Adipose tissue (tissue), 3 donors: Measurements from ENCODE around the gene SHE. TPM values are rescaled to one million over a fixed set of nuclear protein-coding genes. Genes with fewer than 3 reads are reported as not detected.

Experiments
- H3K27ac ChIP-seq: one replicate; pipeline ENCODE4 v1.5.1; 2013; ENCODE audit warnings: low read depth, low read length
- WGBS, 3 donors: extraction: QIAGEN DNeasy Blood & Tissue Kit; methylation state at CpG; one replicate each; pipeline ENCODE4 v1.1.7; 2013; 5-methylcytosine and 5-hydroxymethylcytosine counted together
- polyA plus RNA-seq, 3 donors: library from polyadenylated mRNA; stranded (reverse); fragments of 200-250 nt; gene quantifications; one replicate each; pipeline ENCODE4 v1.2.3, GENCODE V29; 2013
- donor health status: healthy with polysubstance abuse.
- donor health status: Bipolar disorder and iron deficiency.
- donor health status: healthy.

Gene SHE
- polyA plus RNA-seq, 3 donors, result 3.2 to 26.8 (median 19.3) TPM

DNA sequence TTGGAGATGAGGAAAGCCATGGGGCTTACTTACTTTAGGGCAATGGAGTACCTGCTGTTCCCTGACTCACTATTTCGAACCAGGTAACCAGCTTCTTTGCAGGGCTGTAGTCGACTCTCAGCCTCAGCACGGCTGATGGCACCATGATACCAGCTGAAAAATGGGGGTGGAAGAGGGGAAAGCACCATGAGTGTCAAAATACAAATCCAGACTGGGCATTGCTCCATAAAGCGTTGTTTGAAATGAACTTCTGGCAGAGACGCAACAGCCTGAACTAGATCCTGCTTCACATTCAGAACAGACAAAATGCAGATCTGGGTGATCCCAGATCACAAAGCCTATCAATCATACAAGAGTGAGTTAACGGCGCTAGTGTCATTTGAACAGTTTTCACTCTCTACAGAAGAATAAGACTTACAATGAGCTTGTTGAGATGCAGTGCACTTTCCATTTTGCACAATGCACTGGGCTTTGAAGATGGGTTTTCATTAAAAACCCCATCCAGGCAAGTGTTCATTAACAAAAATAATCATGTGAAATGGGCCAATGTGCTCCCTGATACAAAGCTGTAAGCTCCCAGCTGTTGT, 16.2 kb downstream of the SHE start:
- 49 to 67% (median 63%) methylated on average over 7 of the region's 7 CpGs for WGBS, 3 donors
- no peak overlapping the region for H3K27ac ChIP-seq

DNA sequence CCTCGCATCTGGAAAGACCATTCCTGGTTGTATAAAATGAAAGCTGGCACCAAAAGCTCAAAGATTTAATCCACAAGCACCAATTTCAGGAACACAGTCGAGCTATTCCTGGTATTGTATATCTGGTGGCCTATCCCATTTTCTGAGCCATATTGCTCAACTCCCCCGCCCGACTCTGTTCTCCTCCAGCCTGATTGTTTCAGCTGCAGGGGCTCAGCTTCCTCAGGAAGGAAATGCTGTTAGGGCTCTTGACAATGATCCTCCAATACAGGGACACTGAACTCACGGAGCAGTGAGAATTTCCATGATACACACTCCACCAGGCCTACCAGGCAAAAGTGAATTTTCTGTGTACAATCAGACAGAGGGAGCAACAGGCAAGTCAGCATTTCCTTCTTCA, 17.1 kb downstream of the SHE start:
- 35 to 78% (median 36%) methylated on average over 5 of the region's 5 CpGs for WGBS, 3 donors
- H3K27ac ChIP-seq, result no peak overlapping the region

GRCh38 chr1:154483941-154484803, 18.0 kb downstream of the SHE start:
- H3K27ac ChIP-seq, result no peak overlapping the region
- 69 to 77% (median 71%) methylated on average over 14 of the region's 14 CpGs for WGBS, 3 donors

GRCh38 chr1:154481053-154481452, 21.2 kb downstream of the SHE start:
- WGBS, 3 donors, result 38 to 45% (median 41%) methylated on average over 1 of the region's 1 CpG
- no peak overlapping the region for H3K27ac ChIP-seq

DNA sequence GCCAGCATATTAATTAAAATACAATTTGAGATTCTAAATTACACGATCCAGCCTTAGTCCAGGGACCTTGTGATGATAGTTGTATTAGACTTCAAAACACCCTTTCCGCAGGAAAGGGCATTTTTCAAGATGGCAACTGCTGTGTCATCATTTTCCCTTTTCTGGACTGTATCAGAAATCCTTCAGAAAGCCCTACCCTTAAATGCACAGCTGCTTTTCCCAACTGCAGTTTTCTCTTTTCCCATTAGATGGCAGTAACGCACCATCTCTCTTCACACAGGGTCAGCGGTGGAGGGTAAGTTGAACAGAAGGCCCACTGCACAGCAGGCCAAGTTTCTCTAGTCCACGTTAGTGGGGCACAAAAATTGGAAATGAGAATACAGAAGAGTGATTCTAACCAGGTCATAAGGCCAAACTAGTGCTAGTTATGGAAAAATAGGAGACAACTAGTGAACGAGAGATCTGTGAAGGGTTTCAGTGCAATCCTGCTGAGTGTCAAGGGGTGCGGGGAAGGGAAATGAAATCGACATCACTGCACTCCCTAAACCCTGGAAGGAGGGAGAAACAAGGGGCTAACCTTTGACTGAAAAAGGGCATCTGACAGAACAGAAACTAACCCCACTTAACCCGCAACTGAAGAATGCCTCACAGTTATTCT, 22.3 kb downstream of the SHE start:
- no peak overlapping the region for H3K27ac ChIP-seq
- WGBS, 3 donors, result 33 to 38% (median 34%) methylated on average over 9 of the region's 9 CpGs

DNA sequence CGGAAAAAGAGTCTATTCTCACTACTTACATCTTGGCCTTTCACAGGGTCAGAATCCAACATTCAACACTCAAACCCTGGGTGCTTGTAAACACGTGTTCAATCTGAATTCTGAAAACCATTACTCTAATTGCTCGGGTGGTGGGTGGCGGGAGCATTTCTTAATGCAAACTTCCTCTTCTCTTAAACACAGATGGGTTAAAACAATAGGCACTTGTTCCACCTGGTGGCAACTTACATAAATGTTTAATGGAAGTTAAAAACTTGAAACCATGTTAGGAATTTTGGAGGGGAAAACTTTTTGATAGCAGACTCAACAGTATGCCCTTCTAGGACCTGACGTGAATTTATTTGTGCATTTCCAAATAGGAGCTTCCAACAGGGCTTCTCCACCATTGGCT, 23.6 kb downstream of the SHE start:
- WGBS, 3 donors, result 46 to 51% (median 48%) methylated on average over 5 of the region's 5 CpGs
- no peak overlapping the region for H3K27ac ChIP-seq

GRCh38 chr1:154478013-154478412, 24.2 kb downstream of the SHE start:
- WGBS, 3 donors, result 70 to 90% (median 87%) methylated on average over 8 of the region's 8 CpGs
- H3K27ac ChIP-seq, result no peak overlapping the region

- H3K27ac ChIP-seq, result no peak overlapping the region
- 79 to 97% (median 89%) methylated on average over 1 of the region's 1 CpG for WGBS, 3 donors
These were observed 25.4 kb downstream of the SHE start for GRCh38 chr1:154476791-154477190.

GRCh38 chr1:154474802-154475201, 27.4 kb downstream of the SHE start:
- WGBS, 3 donors, result 43 to 57% (median 54%) methylated on average over 3 of the region's 3 CpGs
- H3K27ac ChIP-seq, result no peak overlapping the region

- no peak overlapping the region for H3K27ac ChIP-seq
- 80 to 96% (median 90%) methylated on average over 2 of the region's 2 CpGs for WGBS, 3 donors
These were observed 30.9 kb downstream of the SHE start for GRCh38 chr1:154471304-154471703.

- H3K27ac ChIP-seq, result no peak overlapping the region
- 88 to 93% (median 92%) methylated on average over 10 of the region's 10 CpGs for WGBS, 3 donors
These were observed 32.2 kb downstream of the SHE start for GRCh38 chr1:154469844-154470560.

DNA sequence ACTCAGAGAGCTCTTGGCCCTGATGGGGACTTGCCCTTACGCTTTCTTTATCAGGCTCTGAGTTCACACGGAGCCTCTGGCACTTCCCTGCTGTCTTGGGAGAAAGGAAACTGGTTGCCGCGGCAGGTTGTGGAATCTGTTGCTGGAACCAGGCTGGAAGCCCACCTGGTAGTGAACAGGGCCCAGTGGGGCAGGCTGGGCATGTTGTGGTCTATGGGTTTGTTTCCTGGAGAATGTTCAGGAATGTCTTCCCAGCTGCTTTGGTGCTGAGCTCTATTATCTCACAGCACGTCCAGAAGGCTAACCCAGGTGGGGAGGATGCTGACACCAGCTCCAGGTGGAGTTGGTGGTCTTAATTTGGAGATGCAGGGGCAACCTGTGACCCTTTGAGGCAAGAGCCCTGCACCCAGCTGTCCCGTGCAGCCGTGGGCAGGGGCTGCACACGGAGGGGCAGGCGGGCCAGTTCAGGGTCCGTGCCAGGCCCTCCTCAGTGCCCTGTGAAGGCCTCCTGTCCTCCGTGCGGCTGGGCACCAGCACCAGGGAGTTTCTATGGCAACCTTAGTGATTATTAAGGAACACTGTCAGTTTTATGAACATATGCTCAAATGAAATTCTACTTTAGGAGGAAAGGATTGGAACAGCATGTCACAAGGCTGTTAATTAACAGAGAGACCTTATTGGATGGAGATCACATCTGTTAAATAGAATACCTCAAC, 33.5 kb downstream of the SHE start:
- no peak overlapping the region for H3K27ac ChIP-seq
- WGBS, 3 donors, result 65 to 89% (median 83%) methylated on average over 12 of the region's 12 CpGs

DNA sequence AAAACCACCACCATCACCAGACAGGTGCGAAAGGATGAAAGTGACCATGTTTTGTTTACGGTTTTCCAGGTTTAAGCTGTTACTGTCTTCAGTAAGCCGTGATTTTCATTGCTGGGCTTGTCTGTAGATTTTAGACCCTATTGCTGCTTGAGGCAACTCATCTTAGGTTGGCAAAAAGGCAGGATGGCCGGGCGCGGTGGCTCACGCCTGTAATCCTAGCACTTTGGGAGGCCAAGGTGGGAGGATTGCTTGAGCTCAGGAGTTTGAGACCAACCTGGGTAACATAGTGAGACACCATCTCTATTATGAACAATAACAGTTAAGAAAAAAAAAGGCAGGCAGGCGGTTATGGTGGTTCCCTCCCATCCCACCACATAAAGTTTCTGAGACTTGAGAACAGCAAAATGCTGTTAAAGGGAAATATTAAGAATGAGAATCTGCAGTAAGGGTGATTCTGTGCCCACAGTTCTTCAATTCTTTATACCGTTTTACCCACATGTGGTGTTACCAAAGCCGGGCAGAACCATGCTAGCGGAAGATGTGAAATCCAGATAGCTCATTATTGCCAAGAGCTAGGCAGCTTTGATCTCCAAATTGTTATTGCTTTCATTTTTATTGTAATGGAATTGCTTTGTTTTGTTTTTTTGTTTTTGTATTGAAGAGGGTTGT, 34.6 kb downstream of the SHE start:
- 91 to 93% (median 92%) methylated on average over 11 of the region's 11 CpGs for whole genome bisulfite sequencing, 3 donors
- H3K27ac ChIP-seq, result no peak overlapping the region

- no peak overlapping the region for H3K27ac ChIP-seq
- 28 to 52% (median 37%) methylated on average over 8 of the region's 8 CpGs for WGBS, 3 donors
These were observed 35.2 kb downstream of the SHE start for GRCh38 chr1:154466921-154467417.

DNA sequence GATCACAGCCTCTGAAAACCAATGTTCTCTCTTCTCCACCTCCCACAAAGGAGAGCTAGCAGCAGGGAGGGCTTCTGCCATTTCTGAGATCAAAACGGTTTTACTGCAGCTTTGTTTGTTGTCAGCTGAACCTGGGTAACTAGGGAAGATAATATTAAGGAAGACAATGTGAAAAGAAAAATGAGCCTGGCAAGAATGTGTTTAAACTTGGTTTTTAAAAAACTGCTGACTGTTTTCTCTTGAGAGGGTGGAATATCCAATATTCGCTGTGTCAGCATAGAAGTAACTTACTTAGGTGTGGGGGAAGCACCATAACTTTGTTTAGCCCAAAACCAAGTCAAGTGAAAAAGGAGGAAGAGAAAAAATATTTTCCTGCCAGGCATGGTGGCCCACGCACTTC, 36.0 kb downstream of the SHE start:
- whole genome bisulfite sequencing, 3 donors, result 50 to 65% (median 51%) methylated on average over 3 of the region's 3 CpGs
- no peak overlapping the region for H3K27ac ChIP-seq

- H3K27ac ChIP-seq, result no peak overlapping the region
- WGBS, 3 donors, result 74 to 85% (median 82%) methylated on average over 8 of the region's 8 CpGs
These were observed 36.5 kb downstream of the SHE start for GRCh38 chr1:154465621-154466195.

DNA sequence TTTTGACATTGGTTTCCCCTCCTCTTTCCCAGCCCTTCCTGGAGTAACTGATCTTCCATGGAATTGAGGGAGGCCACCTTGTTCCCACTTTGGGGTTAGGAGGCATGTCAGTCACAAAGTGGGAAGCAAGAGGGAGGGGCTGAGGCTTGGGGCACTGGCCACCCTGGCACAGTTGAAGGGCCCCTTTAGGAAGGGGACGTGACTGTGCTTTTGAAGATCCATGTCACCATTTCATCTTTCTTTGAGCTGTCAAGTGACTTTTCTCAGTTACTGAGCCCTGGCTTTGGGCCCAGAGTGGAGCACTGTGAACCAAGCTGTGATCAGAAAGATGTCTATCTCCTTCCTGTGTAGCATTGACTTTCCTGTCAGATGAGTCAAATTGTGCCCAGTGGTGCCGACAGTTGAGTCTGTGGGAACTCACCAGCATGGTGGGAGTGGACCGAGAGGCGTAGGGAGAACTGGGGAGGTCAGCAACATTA, 38.7 kb downstream of the SHE start:
- no peak overlapping the region for H3K27ac ChIP-seq
- 37 to 61% (median 41%) methylated on average over 4 of the region's 4 CpGs for WGBS, 3 donors
